ENCODE measurements around the gene SLC5A5.

- TF ChIP-seq CEBPB (IDR thresholded peaks at IDR 0.05) (no peak), RAD21 (IDR thresholded peaks at IDR 0.05; ENCODE audit: low read depth) (no peak), EP300 (IDR thresholded peaks at IDR 0.05; ENCODE audit: borderline replicate concordance) (no peak), REST (IDR thresholded peaks at IDR 0.05; ENCODE audit: low read depth) (no peak), MAX (IDR thresholded peaks at IDR 0.05) (no peak)
Measured at GRCh38 chr19:17910791-17911360, 39.1 kb downstream of the SLC5A5 start.

All from Ishikawa (cell line).